Fibroblast of skin of right quadriceps (primary cell): ENCODE measurements around the gene SLCO2B1.
"Not testable (repeated sequence)": the region's sequence is repeated elsewhere in the genome, so short reads cannot be mapped to it uniquely, and the experiment has no call there.

Experiments
- DNase-seq: peaks from one replicate; pipeline ENCODE4 v3.0.0-alpha.2; 2013

SLCO2B1 gene, protein sequence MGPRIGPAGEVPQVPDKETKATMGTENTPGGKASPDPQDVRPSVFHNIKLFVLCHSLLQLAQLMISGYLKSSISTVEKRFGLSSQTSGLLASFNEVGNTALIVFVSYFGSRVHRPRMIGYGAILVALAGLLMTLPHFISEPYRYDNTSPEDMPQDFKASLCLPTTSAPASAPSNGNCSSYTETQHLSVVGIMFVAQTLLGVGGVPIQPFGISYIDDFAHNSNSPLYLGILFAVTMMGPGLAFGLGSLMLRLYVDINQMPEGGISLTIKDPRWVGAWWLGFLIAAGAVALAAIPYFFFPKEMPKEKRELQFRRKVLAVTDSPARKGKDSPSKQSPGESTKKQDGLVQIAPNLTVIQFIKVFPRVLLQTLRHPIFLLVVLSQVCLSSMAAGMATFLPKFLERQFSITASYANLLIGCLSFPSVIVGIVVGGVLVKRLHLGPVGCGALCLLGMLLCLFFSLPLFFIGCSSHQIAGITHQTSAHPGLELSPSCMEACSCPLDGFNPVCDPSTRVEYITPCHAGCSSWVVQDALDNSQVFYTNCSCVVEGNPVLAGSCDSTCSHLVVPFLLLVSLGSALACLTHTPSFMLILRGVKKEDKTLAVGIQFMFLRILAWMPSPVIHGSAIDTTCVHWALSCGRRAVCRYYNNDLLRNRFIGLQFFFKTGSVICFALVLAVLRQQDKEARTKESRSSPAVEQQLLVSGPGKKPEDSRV

DNA sequence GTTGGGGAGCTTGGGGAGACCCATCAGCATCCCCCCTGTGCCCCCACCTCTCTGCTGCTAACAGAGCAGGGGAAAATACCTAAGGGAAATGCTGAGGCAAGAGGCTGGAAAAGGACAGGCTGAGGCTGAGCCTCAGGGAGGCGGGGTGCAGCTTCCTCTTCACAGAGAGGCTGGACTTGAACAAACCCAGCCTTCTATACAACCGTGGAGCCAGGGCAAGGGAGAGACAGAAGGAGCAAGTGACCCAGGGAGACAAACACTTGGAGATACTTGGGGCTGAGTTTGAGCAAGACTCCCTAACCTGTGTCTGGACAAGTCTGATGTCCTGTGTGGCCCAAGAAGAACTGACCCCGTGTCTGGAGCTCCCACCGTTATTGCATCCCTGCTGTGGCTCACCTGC is at the start of gene SLCO2B1:
TSS of gene SLCO2B1 (plus strand) at position 229 of the 400 bp plus-strand sequence. CDS start 275 bp downstream, outside the sequence.
- DNase-seq = no peak

DNA sequence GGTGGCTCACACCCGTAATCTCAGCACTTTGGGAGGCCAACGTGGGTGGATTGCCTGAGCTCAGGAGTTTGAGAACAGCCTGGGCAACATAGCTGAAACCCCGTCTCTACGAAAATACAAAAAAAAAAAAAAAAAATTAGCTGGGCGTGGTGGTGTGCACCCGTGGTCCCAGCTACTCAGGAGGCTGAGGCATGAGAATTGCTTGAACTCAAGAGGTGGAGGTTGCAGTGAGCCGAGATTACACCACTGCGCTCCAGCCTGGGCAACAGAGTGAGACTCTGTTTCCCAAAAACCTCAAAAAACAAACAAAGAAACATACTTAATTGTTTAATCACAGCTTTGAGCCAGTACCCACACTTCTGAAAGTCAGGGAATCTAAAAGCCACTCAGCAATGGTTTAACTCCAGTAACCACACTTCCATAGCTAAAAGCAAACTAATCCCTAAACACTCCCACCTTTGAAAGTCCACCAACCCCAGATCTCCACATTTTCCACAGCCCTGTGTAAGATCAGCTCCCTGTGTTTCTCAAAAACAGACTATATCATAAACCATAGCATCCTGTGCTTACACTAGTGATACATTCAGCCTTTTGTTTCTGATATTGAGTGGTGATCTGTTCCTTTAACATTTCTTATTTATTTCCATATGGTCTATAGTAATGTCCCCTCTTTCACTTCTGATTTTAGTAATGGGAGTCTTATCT is 49.3 kb upstream of the SLCO2B1 start:
- no peak for DNase-seq

DNA sequence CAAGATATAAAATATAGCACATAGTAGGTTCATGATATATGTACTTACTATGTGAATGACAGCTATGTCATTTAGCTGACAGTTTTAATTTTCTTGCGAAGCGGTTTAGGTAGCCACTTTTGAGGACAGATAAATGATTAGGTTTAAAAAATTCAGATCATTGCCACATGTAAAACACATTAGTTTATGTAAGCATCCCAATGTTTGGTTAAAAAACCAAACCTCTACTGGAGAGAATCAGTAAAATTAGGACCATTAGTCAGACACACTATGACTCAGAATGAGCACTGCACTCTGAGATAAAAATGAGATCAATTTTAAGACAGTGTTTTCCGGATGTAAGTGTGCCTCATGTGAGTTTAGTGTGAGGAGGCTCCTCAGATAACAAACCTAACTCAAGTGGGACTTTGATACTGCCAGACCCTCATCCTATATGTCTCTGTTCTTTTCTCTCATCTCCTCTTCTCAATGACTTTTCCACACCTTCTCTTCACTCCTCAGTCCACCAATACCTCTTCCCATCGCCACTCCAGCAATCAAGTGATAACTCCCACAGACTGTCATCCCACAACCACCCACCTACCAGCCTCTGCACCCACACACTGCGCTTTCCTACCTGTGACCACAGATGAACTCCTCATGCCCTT is 47.4 kb upstream of the SLCO2B1 start:
- peak; percentile 66 for DNase-seq

GRCh38 chr11:75105462-75105925 is 45.4 kb upstream of the SLCO2B1 start:
- no peak for DNase-seq

DNA sequence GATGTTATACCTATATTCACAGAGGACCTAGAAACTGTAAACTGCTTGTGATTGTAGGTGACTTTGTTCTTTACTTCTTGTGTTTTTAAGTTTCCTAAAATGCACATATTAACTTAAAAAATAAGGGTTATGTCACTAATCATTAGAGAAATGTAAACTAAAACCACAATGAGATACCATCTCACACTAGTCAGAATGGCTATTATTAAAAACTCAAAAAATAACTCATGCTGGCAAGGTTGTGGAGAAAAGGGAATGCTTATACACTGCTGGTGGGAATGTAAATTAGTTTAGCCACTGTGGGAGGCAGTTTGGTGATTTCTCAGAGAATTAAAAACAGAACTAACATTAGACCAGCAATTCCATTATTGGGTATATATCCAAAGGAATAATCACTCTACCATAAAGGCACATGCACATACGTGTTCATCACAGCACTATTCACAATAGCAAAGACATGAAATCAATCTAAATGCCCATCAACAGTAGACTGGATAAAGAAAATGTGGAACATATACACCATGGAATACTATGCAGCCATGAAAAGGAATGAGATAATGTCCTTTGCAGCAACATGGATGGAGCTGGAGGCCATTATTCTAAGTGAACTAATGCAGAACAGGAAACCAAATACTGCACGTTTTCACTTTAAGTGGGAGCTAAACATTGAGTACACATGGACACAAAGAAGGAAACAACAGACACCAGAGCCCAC is 44.8 kb upstream of the SLCO2B1 start:
- not testable (repeated sequence) for DNase-seq

DNA sequence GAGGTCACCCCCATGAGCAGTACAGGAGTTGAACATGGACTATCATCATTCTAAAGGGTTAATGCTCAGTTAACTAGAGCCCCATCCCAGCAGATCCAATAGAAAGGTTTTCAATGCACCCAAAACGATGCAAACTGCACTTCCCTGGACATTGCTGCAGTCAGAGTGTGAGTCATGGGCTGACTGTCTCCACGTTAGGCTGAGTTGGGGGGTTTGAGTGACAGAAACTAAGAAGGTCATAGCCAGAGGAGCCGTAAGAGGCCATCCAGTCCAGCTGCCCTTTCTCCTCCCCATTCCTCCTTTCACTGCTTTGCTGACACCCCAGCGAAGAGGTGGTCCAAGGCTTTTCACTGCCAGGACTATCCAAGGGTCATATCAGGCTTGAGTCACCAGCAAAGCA is 43.7 kb upstream of the SLCO2B1 start:
- DNase-seq = peak; percentile 15

DNA sequence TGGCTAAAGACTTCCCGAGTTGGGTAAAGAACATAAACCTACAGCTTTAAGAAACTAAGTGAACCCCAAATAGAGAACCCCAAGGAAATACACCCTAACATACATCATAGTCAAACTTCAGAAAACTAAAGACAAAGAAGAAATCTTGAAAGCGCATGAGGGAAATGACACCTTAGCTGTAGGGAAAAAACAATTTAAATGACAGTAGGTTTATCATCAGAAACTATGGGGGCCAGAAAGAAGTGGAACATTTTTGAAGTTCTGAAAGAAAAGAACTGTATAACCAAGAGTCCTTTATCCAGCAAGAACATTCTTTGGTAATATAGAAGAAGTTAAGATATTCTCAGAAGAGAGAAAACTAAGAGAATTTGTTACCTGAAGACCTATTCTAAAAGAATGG is 38.7 kb upstream of the SLCO2B1 start:
- DNase-seq = no peak

DNA sequence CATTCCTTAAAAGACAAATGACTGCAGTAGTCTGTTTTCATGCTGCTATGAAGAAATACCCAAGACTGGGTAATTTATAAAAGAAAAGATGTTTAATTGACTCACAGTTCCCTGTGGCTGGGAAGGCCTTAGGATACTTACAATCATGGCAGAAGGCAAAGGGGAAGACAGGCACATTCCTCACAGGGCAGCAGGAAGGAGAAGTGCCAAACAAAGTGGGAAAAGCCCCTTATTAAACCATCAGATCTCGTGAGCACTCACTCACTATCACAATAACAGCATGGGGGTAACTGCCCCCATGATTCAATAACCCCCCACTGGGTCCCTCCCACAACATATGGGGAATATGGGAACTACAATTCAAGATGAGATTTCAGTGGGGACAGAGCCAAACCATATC is 37.9 kb upstream of the SLCO2B1 start:
- DNase-seq = no peak

DNA sequence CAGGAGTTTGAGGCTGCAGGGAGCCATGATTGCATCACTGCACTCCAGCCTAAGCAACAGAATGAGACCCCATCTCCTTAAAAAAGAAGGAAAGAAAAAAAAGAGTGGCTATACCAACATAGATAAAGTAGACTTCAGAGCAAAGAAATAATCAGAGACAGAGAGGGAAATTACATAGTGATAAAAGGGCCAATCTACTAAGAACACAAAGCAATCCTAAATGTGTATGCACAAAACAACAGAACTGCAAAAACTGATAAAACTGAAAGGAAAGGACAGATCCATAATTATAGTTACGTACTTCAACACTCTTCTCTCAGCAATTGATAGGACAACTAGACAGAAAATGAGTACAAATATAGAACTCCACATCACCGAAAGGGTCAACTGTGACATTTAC is 36.4 kb upstream of the SLCO2B1 start:
- DNase-seq = no peak

DNA sequence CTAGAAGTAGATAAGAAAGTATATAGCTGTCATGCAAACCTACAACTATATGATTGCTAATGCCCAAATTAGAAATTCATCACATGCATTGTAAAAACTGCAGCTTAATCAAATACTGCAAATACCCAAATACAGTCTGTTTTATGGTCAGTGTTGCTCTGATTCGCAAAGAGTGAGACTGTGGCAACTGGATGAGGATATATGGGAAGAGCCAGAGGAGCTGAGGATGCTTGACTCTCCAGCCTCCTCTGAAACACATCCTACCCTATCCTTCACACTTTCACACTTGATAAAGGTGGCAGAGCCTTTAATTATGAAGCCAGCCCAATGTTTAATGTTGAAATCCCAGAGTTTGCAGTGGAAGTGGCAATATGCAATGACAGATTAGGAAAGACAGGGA is 32.3 kb upstream of the SLCO2B1 start:
- DNase-seq = no peak

- DNase-seq = no peak
Measured at GRCh38 chr11:75126564-75126963, 24.3 kb upstream of the SLCO2B1 start.

DNA sequence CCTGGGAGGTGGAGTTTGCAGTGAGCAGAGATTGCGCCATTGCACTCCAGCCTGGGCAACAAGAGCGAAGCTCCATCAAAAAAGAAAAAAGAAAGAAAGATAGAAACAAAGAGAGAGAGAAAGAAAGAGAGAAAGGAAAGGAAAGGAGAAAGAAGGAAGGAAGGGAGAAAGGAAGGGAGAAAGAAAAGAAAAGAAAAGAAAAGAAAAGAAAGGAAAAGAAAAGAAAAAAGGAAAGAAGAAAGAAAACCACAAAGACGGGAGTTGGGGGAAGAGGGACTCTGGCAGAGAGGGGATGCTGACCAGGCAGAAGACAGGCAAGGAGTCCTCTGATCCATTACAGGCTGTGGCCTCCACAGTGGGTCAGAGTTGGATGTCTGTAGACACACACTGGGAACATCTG is 18.8 kb upstream of the SLCO2B1 start:
- no peak for DNase-seq

GRCh38 chr11:75133976-75134375 is 16.9 kb upstream of the SLCO2B1 start:
- no peak for DNase-seq

- no peak for DNase-seq
Measured at GRCh38 chr11:75135021-75135650, 15.8 kb upstream of the SLCO2B1 start.

- no peak for DNase-seq
Measured at GRCh38 chr11:75135651-75136050, 15.3 kb upstream of the SLCO2B1 start.

DNA sequence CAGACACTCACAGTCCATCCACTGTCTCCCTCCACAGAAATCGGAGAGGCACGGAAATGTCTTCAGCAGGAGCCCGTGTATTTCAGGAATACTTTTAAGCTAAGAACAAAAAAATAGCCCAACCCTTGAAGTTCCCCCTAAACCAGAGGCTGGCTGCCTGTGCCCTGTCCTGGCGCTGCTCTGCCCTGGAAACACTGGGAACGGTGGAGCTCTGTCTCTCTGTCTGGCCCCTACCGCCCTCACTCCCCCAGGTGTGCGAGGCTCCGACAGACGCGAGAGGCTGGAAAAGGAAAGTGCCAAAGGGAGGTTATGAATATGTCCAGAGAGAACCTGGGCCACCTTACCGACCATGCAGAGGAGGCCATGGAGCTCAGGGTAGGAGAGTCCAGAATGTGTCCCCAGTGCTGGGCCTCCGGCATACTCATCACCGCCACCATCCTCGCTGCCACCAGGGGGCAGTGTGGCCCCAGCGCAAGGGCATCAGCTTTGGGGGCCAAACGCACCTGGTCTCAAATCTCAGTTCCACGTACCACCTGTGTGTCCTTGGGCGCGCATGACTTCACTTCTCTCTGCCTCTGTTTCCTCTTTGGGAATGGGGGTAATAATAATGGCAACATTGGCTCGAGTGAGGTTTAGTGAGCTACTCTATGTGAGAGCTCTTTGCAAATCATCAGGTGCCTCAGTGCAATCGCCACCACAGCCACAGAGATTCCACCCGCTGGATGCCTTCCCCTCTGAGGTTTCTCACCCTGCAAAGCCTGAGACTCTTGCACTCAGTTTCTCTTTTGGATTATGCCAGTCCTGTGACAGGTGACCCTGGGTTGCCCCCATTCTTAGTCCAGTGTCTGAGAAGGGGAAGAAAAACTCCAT is 10.4 kb upstream of the SLCO2B1 start:
- DNase-seq = peak; percentile 26

GRCh38 chr11:75141166-75141565 is 9.7 kb upstream of the SLCO2B1 start:
- DNase-seq = no peak

DNA sequence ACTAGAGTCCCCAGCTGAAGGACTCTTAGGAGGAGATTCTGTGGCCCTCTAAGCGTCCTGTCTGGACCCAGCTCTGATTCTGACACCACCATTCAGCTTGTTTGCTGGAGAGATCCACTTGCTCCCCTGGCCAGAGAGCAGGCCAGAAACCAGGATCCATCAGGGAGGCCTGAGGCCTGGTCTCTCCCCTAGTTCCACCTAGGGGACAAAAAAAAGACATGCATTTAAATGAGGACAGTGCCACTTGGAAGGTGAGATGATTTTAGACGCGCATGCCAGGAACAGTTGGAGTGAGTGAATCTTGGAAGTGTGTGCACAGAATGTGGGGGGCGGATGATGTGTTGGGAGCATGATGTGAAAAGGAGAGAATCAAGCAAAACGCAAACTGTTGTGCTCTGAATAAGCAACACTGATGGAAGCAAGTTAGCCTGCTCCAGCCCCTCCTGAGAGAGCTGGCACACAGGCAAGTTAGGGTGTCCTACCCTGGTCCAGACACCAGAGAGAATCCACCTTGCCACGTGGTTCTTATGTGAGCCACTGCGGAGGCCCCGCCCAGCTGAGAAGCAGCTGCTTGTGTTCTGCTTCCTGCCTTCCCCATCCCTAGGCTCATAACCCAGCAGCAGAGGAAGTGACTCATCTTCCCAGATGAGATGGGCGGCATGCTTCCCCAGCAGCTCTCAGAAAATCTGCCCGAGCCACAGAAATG is 8.0 kb upstream of the SLCO2B1 start:
- DNase-seq = peak; percentile 94

- DNase-seq = no peak
Measured at GRCh38 chr11:75143420-75143731, 7.5 kb upstream of the SLCO2B1 start.

DNA sequence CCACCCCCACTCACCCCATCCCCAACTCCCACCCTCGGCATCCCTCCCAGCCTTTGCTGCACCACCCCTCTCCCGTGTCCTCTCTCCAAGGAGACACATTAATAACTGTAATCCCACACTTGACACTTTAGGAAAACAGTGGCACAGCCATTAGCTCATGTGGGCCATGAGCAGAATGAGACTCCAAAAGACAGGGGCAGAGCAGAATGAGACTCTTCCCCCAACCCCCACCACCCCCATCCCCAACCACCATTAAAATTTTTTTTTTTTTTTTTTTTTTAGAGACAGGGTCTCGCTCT is 6.2 kb upstream of the SLCO2B1 start:
- DNase-seq = no peak
